T-helper 1 cell treated with Interleukin-12 subunit alpha and Interleukin-12 subunit beta and Interleukin-4 antibody, amounts not matched to agents 30 μg/mL and 1 μg/mL, for 36 hours (primary cell): ENCODE data around the gene CDK1.

Source experiments
- H3K27ac Mint-ChIP-seq: one replicate; pipeline ENCODE4 v1.8.0; 2021; ENCODE audit warnings: mild to moderate bottlenecking, mixed read lengths
- H3K27me3 Mint-ChIP-seq: one replicate; pipeline ENCODE4 v1.8.0; 2021; ENCODE audit warnings: low read depth, mixed read lengths
- H3K36me3 Mint-ChIP-seq: one replicate; pipeline ENCODE4 v1.8.0; 2021; ENCODE audit warnings: low read depth, mixed read lengths
- H3K4me1 Mint-ChIP-seq: one replicate; pipeline ENCODE4 v1.8.0; 2021; ENCODE audit warnings: low read depth, mixed read lengths
- H3K4me3 Mint-ChIP-seq: one replicate; pipeline ENCODE4 v1.8.0; 2021; ENCODE audit warnings: mild to moderate bottlenecking, moderate library complexity, mixed read lengths
- H3K9me3 Mint-ChIP-seq: one replicate; pipeline ENCODE4 v1.8.0; 2021; ENCODE audit warnings: mixed read lengths

The CDK1 gene

DNA sequence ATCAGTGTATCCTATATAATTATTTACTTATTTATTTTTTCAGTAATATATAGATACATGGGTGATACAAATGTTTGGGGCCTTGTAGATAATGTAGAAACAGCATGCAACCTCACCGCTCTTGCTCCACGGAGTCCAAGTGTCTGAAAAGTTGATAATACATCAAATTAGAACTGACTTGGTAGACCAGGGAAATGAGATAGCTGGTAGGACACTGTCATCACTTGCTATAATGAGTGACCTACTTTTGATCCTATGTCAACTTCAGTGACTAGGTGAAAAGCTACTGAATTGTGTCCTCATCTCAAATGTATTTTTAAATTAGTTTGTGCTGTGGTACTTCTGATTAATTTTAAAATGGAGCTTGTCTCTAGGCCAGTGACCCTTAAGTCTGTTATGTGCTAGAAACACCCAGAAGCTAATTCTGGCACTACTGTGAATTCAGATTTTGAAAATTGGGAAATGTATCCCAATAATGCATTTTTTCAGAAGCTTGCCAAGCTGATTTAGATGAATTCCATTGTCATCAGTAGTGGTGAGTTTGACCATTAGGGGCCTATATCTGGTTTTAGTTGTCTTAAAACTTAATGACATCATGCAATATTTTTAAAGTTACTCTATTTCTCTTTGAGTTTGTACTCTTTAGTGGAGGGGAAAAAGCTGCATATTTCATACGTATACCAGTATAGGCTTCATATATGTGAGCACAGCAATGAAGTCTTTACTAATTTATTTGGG lies 17.4 kb downstream of the CDK1 start:
- Mint-ChIP-seq H3K36me3 (peaks cover 44% of the 10 kb centered on the region), H3K4me3 (no peak overlapping the region), H3K27ac (no peak overlapping the region), H3K4me1 (peaks cover 18% of the 10 kb centered on the region), H3K27me3 (no peaks in the 10 kb centered on the region), H3K9me3 (no peaks in the 10 kb centered on the region)

DNA sequence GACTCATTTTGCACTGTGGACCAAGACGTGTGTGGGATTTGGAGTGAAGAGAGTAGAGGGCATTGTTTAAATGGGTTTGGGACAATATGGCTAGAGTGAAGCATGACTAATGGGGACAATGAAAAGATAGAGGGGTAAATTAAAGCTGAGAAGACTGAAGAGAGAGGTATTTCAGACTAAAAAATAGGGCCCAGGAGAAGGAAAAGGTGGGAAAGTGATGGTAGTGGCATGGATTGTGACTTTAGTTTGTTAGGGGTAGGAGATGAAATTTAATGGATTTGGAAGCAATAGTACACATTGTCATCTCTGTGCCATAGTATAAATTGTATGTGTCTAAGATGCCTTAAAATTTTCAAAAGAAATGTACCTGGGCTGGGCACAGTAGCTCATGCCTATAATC lies 18.2 kb downstream of the CDK1 start:
- Mint-ChIP-seq H3K4me3 (no peak overlapping the region), H3K36me3 (peaks cover 39% of the 10 kb centered on the region), H3K4me1 (peaks cover 12% of the 10 kb centered on the region)

DNA sequence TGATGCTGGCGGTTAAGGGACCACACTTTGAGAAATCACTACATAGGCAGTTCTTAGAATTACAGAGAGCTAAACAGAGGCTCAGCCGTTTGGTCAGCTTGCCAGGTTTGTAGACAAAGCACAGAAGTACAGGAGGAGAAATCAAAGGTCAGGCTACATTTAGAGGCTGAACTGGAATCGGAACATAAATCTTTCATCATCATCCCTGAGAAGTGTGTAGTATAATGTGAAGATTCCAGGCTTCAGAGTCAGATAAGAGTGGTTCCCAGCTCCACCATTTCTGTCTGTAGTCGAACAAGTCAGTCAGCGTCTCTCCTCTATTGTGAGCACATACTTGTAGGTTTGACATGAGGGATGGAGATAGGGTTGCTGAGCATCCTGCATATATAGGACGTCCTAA lies 18.9 kb downstream of the CDK1 start:
- H3K36me3 Mint-ChIP-seq = peaks cover 38% of the 10 kb centered on the region
- no peak overlapping the region for H3K27ac Mint-ChIP-seq
- H3K4me1 Mint-ChIP-seq = peaks cover 14% of the 10 kb centered on the region
- H3K27me3 Mint-ChIP-seq = no peaks in the 10 kb centered on the region
- H3K9me3 Mint-ChIP-seq = no peaks in the 10 kb centered on the region
- H3K4me3 Mint-ChIP-seq = no peak overlapping the region

More for the DNA sequence above, 18.2 kb downstream of the CDK1 start:
- Mint-ChIP-seq H3K27ac (no peak overlapping the region), H3K9me3 (no peaks in the 10 kb centered on the region), H3K27me3 (no peaks in the 10 kb centered on the region)

DNA sequence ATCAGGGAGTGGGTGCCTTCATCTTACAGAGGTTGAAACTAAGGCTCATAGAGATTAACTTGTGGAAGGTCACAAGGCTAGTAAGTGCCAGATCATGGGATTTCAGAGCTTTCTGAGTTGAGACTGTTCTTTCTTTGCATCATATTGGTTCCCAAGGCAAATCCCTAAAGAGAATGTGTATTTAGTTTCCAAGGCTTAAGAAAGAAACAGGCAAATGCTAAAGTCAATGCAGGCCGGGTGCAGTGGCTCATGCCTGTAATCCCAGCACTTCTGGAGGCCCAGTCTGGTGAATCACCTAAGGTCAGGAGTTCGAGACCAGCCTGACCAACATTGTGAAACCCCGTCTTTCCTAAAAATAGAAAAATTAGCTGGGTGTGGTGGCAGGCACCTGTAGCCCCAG lies 19.8 kb downstream of the CDK1 start:
- Mint-ChIP-seq H3K4me3 (no peak overlapping the region), H3K9me3 (no peaks in the 10 kb centered on the region), H3K36me3 (peaks cover 32% of the 10 kb centered on the region), H3K4me1 (peaks cover 11% of the 10 kb centered on the region), H3K27ac (no peak overlapping the region), H3K27me3 (no peaks in the 10 kb centered on the region)

DNA sequence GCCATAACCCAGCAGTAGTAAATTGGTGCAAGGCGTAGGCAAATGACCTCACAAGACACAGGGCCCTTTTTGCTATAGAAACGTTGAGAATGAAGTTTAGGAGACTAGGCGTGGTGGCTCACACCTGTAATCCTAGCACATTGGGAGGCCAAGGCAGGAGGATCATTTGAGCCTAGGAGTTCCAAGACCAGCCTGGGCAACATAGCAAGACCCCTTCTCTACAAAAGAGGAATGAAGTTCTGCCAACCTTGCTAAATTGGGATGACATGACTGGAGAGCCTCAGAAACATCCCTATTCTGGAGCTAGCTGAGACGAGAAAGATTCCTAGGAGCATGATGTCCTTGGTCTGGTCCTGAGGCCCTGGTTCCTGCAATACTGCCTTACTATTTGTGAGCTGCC lies 20.6 kb downstream of the CDK1 start:
- peaks cover 31% of the 10 kb centered on the region for H3K36me3 Mint-ChIP-seq
- H3K27me3 Mint-ChIP-seq = no peaks in the 10 kb centered on the region

DNA sequence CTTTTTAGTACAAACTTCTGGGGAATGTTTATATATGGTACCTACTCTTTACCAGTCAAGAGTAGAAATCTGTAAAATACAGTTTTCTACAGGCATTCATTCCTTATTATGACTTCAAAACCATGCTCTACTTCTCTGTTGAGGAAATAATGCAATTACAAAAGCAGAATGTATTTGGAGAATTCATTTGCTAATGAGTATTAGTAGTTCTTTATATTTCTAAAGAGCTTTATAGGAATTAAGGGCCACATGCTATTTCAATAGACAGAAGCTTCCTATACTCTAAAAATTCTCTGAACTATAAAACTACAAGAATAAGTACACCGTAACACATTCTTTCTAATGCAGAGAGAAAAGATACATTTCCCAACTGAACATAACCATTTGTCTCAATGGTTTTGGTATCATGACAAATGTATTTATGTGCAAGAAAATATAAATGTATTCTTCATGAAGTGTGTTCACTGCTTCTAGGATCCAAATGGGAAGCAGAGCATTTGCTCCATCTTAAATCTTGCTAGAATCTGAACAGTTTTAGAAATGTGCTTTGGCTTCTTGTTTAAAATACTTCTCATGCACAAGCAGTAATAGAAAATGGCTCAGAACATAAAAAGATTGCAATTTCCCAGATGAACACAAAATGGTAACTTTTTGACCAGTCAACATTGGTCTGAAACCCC lies 21.8 kb downstream of the CDK1 start:
- no peaks in the 10 kb centered on the region for H3K9me3 Mint-ChIP-seq
- peaks cover 31% of the 10 kb centered on the region for H3K36me3 Mint-ChIP-seq
- peaks cover 9% of the 10 kb centered on the region for H3K4me1 Mint-ChIP-seq
- H3K4me3 Mint-ChIP-seq = no peak overlapping the region
- H3K27me3 Mint-ChIP-seq = no peaks in the 10 kb centered on the region
- no peak overlapping the region for H3K27ac Mint-ChIP-seq

More for the DNA sequence above, 20.6 kb downstream of the CDK1 start:
- Mint-ChIP-seq H3K4me1 (peaks cover 12% of the 10 kb centered on the region), H3K27ac (no peak overlapping the region), H3K4me3 (no peak overlapping the region), H3K9me3 (no peaks in the 10 kb centered on the region)

DNA sequence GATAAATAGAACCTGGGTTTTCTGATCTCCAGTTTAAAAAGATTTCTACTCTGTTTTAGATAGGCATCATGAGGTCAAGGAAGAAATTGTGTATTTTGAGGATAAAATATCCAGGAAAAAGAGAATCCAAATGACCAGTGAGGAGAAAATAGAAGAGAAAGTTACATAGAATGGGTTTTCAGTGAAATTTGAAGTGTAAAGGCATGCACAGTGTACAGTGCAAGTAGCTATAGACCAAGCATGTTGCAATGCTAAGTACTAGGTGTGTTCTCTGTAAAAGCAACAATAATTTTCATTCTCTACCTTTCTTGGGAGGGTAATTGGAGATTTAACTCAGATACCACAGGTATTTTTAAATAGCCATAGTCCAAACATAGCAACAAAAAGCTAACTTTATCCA lies 22.6 kb downstream of the CDK1 start:
- H3K27me3 Mint-ChIP-seq = no peaks in the 10 kb centered on the region
- H3K27ac Mint-ChIP-seq = no peak overlapping the region
- H3K4me3 Mint-ChIP-seq = no peak overlapping the region
- peaks cover 28% of the 10 kb centered on the region for H3K36me3 Mint-ChIP-seq
- H3K4me1 Mint-ChIP-seq = peaks cover 9% of the 10 kb centered on the region
- no peaks in the 10 kb centered on the region for H3K9me3 Mint-ChIP-seq

DNA sequence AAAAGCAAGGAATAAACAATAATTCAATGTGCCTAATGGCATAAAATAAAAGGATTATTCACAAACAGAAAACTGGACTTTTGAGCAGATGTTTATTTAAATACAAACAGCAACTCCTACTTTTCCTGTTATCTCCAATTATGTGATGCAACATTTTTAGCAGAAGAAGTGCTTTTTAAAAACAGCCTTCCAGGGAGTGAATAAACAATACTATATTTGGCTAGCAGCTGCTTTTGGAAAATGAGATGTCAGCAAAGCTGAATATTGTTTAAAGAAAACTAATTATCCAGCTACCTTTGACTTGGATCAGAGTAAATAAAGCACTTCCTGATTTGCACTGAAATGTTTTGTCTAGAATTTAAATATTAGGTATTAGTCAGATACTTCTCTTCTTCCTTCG lies 23.2 kb downstream of the CDK1 start:
- H3K4me1 Mint-ChIP-seq = peaks cover 9% of the 10 kb centered on the region
- H3K27me3 Mint-ChIP-seq = no peaks in the 10 kb centered on the region
- H3K36me3 Mint-ChIP-seq = peaks cover 25% of the 10 kb centered on the region
- no peak overlapping the region for H3K4me3 Mint-ChIP-seq
- H3K27ac Mint-ChIP-seq = no peak overlapping the region
- H3K9me3 Mint-ChIP-seq = no peaks in the 10 kb centered on the region

DNA sequence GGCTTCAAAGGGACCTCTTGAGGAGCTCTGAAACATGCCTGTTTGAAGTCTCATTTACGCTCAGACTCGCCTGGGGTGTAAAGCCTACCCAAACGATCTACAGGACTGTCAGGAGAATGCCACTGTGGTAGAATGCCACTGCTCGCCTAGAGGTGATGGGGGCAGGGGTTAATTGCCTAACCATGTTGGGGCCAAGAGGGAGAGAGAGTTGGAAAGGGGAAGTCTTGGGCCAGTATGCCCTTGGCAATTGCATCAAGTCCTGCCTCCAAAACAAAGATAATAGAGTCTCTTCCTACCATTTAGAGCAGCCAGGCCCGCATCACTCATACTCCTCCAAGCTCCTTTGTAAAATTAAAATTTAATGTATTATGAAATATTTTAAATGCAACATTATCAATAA lies 25.2 kb downstream of the CDK1 start:
- no peaks in the 10 kb centered on the region for H3K27me3 Mint-ChIP-seq
- H3K4me3 Mint-ChIP-seq = no peak overlapping the region
- H3K9me3 Mint-ChIP-seq = no peaks in the 10 kb centered on the region
- H3K36me3 Mint-ChIP-seq = peaks cover 15% of the 10 kb centered on the region
- H3K27ac Mint-ChIP-seq = no peak overlapping the region
- peaks cover 5% of the 10 kb centered on the region for H3K4me1 Mint-ChIP-seq

DNA sequence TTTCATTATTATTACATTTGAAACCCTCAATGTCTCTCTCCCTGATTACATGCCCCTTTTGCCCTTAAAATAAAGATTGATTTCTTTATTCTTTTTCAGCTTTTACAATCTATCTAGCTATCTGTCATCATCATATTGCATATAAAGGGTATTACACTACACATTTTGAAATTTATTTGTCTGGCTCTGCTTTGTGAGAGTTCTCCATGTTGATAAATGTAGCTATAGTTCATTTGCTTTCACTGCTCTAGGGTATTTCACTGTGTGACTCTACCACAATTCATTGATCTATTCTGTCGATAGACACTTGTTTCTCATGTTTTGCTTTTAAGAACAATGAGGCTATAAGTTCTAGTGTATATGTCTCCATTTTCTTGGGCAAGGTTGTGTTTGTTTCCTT lies 25.6 kb downstream of the CDK1 start:
- Mint-ChIP-seq H3K4me1 (peaks cover 5% of the 10 kb centered on the region), H3K27ac (no peak overlapping the region), H3K9me3 (no peaks in the 10 kb centered on the region), H3K36me3 (peaks cover 15% of the 10 kb centered on the region), H3K4me3 (no peak overlapping the region), H3K27me3 (no peaks in the 10 kb centered on the region)

DNA sequence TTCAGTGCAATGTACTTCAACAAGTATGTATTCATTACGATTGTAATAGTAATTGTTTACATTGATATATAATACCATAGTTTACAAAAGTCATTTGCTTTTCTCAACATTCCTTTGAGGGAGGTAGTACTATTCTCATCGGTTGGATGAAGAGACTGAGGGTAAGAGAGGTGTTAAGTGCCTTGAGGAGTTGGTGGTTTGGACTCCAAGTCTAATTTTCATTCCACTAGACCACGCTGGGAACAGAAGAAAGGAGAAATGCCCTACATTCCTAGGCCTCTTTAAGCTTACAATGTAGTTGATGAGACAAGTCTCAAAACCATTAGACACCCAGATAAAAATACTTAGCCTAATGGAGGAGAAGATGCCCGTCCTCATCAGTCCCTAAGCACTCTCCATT lies 28.6 kb downstream of the CDK1 start:
- Mint-ChIP-seq H3K4me3 (no peak overlapping the region), H3K9me3 (no peaks in the 10 kb centered on the region), H3K4me1 (peaks cover 2% of the 10 kb centered on the region), H3K27ac (no peak overlapping the region), H3K27me3 (no peaks in the 10 kb centered on the region), H3K36me3 (peaks cover 12% of the 10 kb centered on the region)

DNA sequence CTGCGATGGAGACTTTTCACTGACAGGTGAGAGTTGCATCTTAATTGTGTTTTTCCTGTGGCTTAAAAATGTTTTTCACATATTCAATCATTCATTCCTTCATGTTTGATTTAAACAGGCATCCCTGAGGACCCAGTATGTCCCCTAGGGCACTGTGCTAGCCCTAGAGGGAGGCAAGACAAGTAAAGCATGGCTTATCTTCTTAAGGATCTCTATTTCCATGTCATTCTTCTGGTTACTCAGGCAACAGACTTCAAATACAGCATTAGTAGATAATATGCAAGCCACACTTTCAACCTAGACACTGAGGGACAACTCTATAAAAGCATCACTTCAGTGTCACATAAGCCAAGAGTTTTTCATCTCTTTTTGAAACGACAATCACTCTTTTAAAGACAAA lies 29.2 kb downstream of the CDK1 start:
- Mint-ChIP-seq H3K27ac (no peak overlapping the region), H3K4me3 (no peak overlapping the region), H3K9me3 (no peaks in the 10 kb centered on the region), H3K27me3 (no peaks in the 10 kb centered on the region), H3K36me3 (peaks cover 12% of the 10 kb centered on the region), H3K4me1 (peaks cover 2% of the 10 kb centered on the region)

DNA sequence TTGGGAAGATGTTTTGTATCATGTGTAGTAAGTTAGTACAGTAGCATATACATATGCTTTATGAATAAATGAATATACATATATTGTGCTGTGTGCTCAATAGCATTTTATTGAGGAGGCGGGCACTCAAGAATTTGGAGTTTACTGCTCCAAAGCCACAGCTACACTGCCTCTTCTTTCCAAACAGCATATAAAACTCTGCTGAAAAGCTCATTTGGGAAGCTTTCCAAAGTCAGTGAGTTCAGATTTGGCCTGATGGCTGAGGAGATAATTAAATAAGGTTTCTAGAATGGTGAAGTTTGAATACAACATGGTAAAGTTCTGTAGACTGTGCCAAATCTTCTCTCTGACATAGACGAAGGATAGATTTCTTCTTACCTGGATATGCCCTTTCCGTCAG lies 29.8 kb downstream of the CDK1 start:
- Mint-ChIP-seq H3K4me1 (peaks cover 1% of the 10 kb centered on the region), H3K4me3 (no peak overlapping the region), H3K27ac (no peak overlapping the region), H3K27me3 (no peaks in the 10 kb centered on the region), H3K36me3 (peaks cover 10% of the 10 kb centered on the region), H3K9me3 (no peaks in the 10 kb centered on the region)

DNA sequence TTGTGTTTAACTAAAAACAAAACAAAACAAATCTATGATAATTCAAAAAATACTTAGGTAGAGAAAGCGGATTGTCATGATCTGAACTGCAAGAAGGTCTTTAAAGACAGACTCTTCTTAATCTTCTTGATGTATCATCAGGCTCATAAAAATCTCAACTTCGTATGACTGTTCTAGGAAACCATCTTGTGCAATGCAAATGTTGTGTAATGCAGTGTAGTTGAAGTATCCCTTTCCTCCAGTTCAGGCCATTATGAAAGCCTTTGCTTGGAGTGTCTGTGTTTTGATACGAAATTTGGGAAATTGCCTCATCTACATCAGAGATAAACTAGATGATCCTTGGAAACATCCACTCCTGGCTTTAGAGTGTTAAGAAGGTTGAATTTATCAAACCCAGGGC lies 30.9 kb downstream of the CDK1 start:
- no peaks in the 10 kb centered on the region for H3K4me1 Mint-ChIP-seq
- no peaks in the 10 kb centered on the region for H3K9me3 Mint-ChIP-seq
- H3K27ac Mint-ChIP-seq = no peak overlapping the region
- H3K36me3 Mint-ChIP-seq = peaks cover 5% of the 10 kb centered on the region
- no peaks in the 10 kb centered on the region for H3K27me3 Mint-ChIP-seq
- H3K4me3 Mint-ChIP-seq = no peak overlapping the region

DNA sequence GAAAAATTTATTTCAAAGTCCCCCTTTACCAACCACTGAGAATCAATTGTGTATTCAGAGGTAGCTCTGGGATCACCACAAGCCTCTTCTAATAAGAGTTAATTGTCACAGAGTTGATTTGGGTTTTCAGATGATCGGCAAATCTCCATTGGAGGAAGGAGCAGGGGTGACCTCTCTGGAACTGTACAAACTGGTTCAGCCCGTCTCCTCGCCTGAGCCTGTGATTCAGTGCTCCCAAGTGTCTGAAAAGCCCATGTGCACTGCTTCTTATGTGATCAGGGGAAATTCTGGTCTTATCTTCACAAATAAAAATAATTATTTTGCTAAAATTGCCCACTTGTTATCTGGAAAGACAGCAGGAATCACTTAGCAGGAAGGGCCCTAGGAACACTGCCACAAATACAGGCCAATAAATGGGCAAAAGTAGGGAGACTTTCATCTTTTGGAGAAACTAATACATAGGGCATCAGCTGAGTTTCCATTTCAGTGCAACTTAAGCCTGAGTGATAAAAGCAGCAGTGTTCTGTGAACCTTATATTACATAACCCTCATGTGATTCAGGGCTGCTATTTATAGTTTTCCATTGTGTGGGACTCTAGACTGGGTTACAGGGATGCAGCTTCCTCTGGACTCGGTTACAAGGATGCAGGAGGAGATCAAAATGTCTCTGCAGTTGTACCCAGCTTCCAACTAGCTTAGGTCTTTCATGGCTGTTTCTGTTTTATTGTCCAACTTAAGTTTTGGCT lies 32.3 kb downstream of the CDK1 start:
- no peaks in the 10 kb centered on the region for H3K9me3 Mint-ChIP-seq
- H3K27me3 Mint-ChIP-seq = no peaks in the 10 kb centered on the region
- no peak overlapping the region for H3K27ac Mint-ChIP-seq
- no peak overlapping the region for H3K4me3 Mint-ChIP-seq
- no peaks in the 10 kb centered on the region for H3K4me1 Mint-ChIP-seq
- no peaks in the 10 kb centered on the region for H3K36me3 Mint-ChIP-seq
